Measurements from ENCODE around the gene TRA2B. TPM values are rescaled to one million over a fixed set of nuclear protein-coding genes. Genes with fewer than 3 reads are reported as not detected.

TRA2B gene
- total RNA-seq, 1 donor from 2014 or later: 42.7 TPM

DNA sequence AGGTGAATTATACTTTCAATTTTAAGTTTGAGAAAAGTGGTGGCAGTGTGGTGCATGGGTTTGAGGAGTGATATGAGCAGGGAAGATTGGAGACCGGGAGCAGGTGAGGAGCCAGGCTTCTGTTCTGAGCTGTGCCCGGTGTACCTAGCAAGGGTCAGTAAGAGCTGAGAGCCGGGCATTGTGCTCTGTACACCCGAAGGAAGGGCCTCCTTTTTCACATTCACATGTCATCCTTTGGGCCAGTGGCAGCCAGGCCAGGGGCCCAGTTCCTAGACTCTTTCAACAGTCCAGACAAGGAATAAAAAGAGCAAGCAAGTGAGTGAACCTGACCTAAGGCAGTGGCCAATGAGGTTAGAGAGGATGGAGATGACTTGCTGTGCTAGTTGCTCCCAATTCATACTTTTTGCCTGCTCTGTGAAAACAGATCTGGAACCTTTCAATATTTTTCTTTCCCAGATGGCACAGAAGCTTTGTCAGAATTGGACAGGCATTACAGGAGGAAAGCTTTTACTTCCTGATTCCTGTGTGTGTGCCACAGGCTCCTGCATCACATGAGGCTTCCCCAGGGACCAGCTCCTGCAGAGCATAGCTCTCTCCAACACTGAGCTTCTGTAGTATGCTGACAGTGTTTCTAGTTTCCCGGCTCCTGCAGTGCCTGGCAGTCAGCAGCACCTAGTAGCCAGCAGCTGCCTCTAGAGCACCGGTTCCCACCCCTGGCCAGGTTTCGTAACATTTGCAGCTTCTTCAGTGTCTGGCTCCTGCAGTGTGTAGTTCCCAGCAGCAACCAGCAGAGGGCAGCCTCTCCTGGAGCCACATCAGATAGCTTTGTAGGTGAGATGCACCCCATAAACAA is 5.3 kb upstream of the TRA2B start:
- H3K9me3 ChIP-seq (replicated peaks): no peaks in the 10 kb centered on the region
- DNase-seq: peak; percentile 81
- peaks cover 7% of the 10 kb centered on the region for H3K27me3 ChIP-seq (ENCODE audit: low read depth)
- H3K4me1 ChIP-seq: peaks cover 10% of the 10 kb centered on the region
- peak overlapping the region; percentile 42 for H3K4me3 ChIP-seq
- no peaks in the 10 kb centered on the region for H3K36me3 ChIP-seq
- H3K27ac ChIP-seq (replicated peaks): peak overlapping the region; percentile 34
- intact Hi-C loops (cut with micrococcal nuclease): no loop called here
- TF ChIP-seq, protein P1, sequence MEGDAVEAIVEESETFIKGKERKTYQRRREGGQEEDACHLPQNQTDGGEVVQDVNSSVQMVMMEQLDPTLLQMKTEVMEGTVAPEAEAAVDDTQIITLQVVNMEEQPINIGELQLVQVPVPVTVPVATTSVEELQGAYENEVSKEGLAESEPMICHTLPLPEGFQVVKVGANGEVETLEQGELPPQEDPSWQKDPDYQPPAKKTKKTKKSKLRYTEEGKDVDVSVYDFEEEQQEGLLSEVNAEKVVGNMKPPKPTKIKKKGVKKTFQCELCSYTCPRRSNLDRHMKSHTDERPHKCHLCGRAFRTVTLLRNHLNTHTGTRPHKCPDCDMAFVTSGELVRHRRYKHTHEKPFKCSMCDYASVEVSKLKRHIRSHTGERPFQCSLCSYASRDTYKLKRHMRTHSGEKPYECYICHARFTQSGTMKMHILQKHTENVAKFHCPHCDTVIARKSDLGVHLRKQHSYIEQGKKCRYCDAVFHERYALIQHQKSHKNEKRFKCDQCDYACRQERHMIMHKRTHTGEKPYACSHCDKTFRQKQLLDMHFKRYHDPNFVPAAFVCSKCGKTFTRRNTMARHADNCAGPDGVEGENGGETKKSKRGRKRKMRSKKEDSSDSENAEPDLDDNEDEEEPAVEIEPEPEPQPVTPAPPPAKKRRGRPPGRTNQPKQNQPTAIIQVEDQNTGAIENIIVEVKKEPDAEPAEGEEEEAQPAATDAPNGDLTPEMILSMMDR (IDR thresholded peaks at IDR 0.05; ENCODE audit: borderline replicate concordance): peak; percentile 100

DNA sequence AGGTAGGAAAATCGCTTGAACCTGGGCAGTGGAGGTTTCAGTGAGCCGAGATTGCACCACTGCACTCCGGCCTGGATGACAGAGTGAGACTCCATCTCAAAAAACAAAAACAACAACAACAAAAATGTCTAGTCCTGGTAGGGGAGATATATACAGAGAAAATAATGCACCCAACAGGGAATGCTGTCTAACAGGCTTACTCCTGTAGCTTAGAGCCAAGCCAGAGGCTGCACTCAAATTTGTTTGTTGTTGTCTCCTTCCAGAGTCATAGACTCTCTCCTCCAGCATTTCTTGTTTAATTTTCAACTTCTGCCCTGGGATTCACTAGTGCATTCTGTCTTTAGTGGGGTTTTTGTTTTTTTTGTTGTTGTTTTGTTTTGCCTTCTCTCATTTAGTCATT is 4.6 kb upstream of the TRA2B start:
- intact Hi-C loops (cut with micrococcal nuclease): no loop called here
- no peak overlapping the region for H3K27ac ChIP-seq (replicated peaks)
- TF ChIP-seq, protein P1 (IDR thresholded peaks at IDR 0.05; ENCODE audit: borderline replicate concordance): no peak

GRCh38 chr3:185940951-185941350 is 3.1 kb upstream of the TRA2B start:
- DNase-seq: no peak
- no peak overlapping the region for H3K4me3 ChIP-seq
- TF ChIP-seq, protein P1 (IDR thresholded peaks at IDR 0.05; ENCODE audit: borderline replicate concordance): no peak
- no peak overlapping the region for H3K27ac ChIP-seq (replicated peaks)
- no peaks in the 10 kb centered on the region for H3K36me3 ChIP-seq
- intact Hi-C loops (cut with micrococcal nuclease): no loop called here
- H3K27me3 ChIP-seq (ENCODE audit: low read depth): no peaks in the 10 kb centered on the region
- peaks cover 28% of the 10 kb centered on the region for H3K4me1 ChIP-seq
- no peaks in the 10 kb centered on the region for H3K9me3 ChIP-seq (replicated peaks)

More for the DNA sequence above, 4.6 kb upstream of the TRA2B start:
- Histone ChIP-seq H3K4me1 (peaks cover 13% of the 10 kb centered on the region), H3K9me3 (replicated peaks) (no peaks in the 10 kb centered on the region), H3K4me3 (no peak overlapping the region), H3K27me3 (ENCODE audit: low read depth) (peaks cover 7% of the 10 kb centered on the region), H3K36me3 (no peaks in the 10 kb centered on the region)
- no peak for DNase-seq

- Histone ChIP-seq H3K27ac (replicated peaks) (no peak overlapping the region), H3K36me3 (no peaks in the 10 kb centered on the region), H3K27me3 (ENCODE audit: low read depth) (no peaks in the 10 kb centered on the region), H3K4me3 (no peak overlapping the region), H3K4me1 (peaks cover 40% of the 10 kb centered on the region), H3K9me3 (replicated peaks) (no peaks in the 10 kb centered on the region)
- TF ChIP-seq, protein P1 (IDR thresholded peaks at IDR 0.05; ENCODE audit: borderline replicate concordance): no peak
- DNase-seq: no peak
- intact Hi-C loops (cut with micrococcal nuclease): no loop called here
Measured at GRCh38 chr3:185939721-185940120, 1.9 kb upstream of the TRA2B start.

DNA sequence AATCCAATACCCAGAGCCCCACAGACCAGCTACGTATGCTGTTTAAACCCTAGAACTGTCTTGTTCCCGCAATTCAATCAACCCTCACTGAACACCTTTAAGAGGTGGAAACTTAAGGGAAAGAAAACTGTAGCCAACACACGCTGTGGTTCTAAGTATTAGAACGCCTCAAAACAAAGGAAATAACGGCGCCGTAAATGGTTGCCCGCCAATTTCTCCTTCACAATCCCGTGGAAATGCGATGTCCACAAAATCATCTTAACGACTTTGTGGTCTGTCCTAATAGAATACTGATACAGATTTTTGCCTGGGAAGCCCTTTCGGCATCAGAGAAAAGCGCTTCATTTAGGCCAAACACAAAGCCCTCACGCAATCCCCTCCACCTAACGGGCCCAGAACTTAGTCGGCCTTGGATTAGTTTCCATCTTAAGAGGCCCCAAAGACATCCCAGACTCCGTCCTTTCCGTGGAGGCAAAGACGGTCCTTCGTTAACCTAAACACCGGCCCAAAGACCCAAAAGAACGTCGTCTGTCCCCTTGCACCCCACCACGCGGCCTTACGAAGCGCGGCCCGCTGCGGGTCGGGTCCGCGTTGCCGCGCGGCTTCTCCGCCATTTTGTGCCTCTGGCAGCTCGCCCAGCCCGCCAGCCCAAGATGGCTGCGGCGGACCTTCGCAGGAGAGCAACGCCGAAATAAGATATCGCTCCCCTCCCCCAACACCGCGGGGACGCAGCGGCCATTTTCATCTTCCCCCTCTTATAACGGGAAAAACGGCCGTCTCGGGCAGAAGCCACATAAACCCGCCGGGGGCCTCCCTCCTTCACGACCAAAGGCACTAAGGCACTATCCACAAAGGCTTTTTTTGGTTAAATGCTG is 763 bp downstream of the TRA2B start:
- Histone ChIP-seq H3K27ac (replicated peaks) (peak overlapping the region; percentile 100), H3K27me3 (ENCODE audit: low read depth) (no peaks in the 10 kb centered on the region), H3K9me3 (replicated peaks) (no peaks in the 10 kb centered on the region), H3K4me3 (peak overlapping the region; percentile 98), H3K4me1 (peaks cover 57% of the 10 kb centered on the region), H3K36me3 (no peaks in the 10 kb centered on the region)
- TF ChIP-seq, protein P1 (IDR thresholded peaks at IDR 0.05; ENCODE audit: borderline replicate concordance): no peak
- intact Hi-C loops (cut with micrococcal nuclease): no loop called here
- peak; percentile 90 for DNase-seq
